NK-92 (cell line): ENCODE results near the gene FAM193A.
"Not testable (repeated sequence)": the region's sequence is repeated elsewhere in the genome, so short reads cannot be mapped to it uniquely, and the experiment has no call there.

Experiments used
- DNase-seq: peaks from one replicate; lab custom pipeline; 2025; ENCODE audit not compliant: unreplicated experiment; lab: John Stamatoyannopoulos, UW

The FAM193A gene

GRCh38 chr4:2648159-2648814 lies 111.8 kb downstream of the FAM193A start:
- DNase-seq, result no peak

- DNase-seq, result no peak
These were observed 113.2 kb downstream of the FAM193A start for GRCh38 chr4:2649604-2650114.

GRCh38 chr4:2650276-2650675 lies 113.8 kb downstream of the FAM193A start:
- DNase-seq, result no peak

GRCh38 chr4:2651546-2651945 lies 115.1 kb downstream of the FAM193A start:
- no peak for DNase-seq

GRCh38 chr4:2651998-2652397 lies 115.6 kb downstream of the FAM193A start:
- DNase-seq, result no peak

- no peak for DNase-seq
These were observed 116.1 kb downstream of the FAM193A start for GRCh38 chr4:2652415-2653160.

- DNase-seq, result no peak
These were observed 124.3 kb downstream of the FAM193A start for GRCh38 chr4:2660596-2661211.

- DNase-seq, result no peak
These were observed 126.2 kb downstream of the FAM193A start for GRCh38 chr4:2662598-2662997.

GRCh38 chr4:2663275-2663674 lies 126.8 kb downstream of the FAM193A start:
- no peak for DNase-seq

- DNase-seq, result no peak
These were observed 130.3 kb downstream of the FAM193A start for GRCh38 chr4:2666722-2667247.

GRCh38 chr4:2667428-2667827 lies 131.0 kb downstream of the FAM193A start:
- no peak for DNase-seq

GRCh38 chr4:2671267-2671895 lies 134.9 kb downstream of the FAM193A start:
- no peak for DNase-seq

GRCh38 chr4:2672082-2672481 lies 135.6 kb downstream of the FAM193A start:
- no peak for DNase-seq

- no peak for DNase-seq
These were observed 136.3 kb downstream of the FAM193A start for GRCh38 chr4:2672700-2673099.

- no peak for DNase-seq
These were observed 136.7 kb downstream of the FAM193A start for GRCh38 chr4:2673157-2673556.

- not testable (repeated sequence) for DNase-seq
These were observed 143.3 kb downstream of the FAM193A start for GRCh38 chr4:2679762-2680161.

- DNase-seq, result no peak
These were observed 148.0 kb downstream of the FAM193A start for GRCh38 chr4:2684486-2684885.

- no peak for DNase-seq
These were observed 149.1 kb downstream of the FAM193A start for GRCh38 chr4:2685541-2685940.

GRCh38 chr4:2686379-2687265 lies 150.2 kb downstream of the FAM193A start:
- no peak for DNase-seq

- no peak for DNase-seq
These were observed 151.8 kb downstream of the FAM193A start for GRCh38 chr4:2688281-2688680.
